SK-N-MC (cell line): Measurements from ENCODE around the gene NDFIP1.

Experiments
- DNase-seq: peaks from one replicate; pipeline ENCODE4 v3.0.0-alpha.2; 2011; ENCODE audit warnings: low read depth, low spot score
- H3K27ac ChIP-seq: fragments of 200-600 bp; sonication (generic); 2 replicates; pipeline ENCODE4 v1.5.1; 2016; ENCODE audit warnings: mixed run types
- H3K36me3 ChIP-seq: fragments of 200-600 bp; sonication (generic); 2 replicates; pipeline ENCODE4 v1.6.1; 2017; ENCODE audit warnings: antibody characterized with exemption, low read length, mixed read lengths; ENCODE audit not compliant: insufficient read depth
- H3K4me3 ChIP-seq: fragments of 200-600 bp; sonication (generic); 2 replicates; pipeline ENCODE4 v1.5.1; 2016
- H3K9ac ChIP-seq: fragments of 200-600 bp; sonication (generic); 2 replicates; pipeline ENCODE4 v1.8.0; 2017; ENCODE audit warnings: mixed run types, mixed read lengths; ENCODE audit not compliant: insufficient read length
- H3K9me3 ChIP-seq: fragments of 200-600 bp; sonication (generic); 2 replicates; pipeline ENCODE4 v1.6.1; 2017; ENCODE audit warnings: low read depth, mild to moderate bottlenecking, antibody characterized with exemption, low read length, moderate library complexity, mixed read lengths
- EZH2 ChIP-seq: fragments of 200-600 bp; sonication (generic); IDR thresholded peaks from one replicate; pipeline ENCODE4 v1.6.1; 2017; ENCODE audit warnings: antibody characterized with exemption
- FOXP2 ChIP-seq: optimal IDR thresholded peaks from 2 replicates; pipeline ENCODE3; 2011; ENCODE audit warnings: mild to moderate bottlenecking, moderate library complexity; ENCODE audit not compliant: insufficient read depth; ENCODE audit errors: extremely low read length, control extremely low read depth
- POLR2AphosphoS5 ChIP-seq: IDR thresholded peaks from 2 replicates; pipeline ENCODE4 v1.6.1; 2012; ENCODE audit warnings: mild to moderate bottlenecking, low read depth, low read length, borderline replicate concordance

The NDFIP1 gene

DNA sequence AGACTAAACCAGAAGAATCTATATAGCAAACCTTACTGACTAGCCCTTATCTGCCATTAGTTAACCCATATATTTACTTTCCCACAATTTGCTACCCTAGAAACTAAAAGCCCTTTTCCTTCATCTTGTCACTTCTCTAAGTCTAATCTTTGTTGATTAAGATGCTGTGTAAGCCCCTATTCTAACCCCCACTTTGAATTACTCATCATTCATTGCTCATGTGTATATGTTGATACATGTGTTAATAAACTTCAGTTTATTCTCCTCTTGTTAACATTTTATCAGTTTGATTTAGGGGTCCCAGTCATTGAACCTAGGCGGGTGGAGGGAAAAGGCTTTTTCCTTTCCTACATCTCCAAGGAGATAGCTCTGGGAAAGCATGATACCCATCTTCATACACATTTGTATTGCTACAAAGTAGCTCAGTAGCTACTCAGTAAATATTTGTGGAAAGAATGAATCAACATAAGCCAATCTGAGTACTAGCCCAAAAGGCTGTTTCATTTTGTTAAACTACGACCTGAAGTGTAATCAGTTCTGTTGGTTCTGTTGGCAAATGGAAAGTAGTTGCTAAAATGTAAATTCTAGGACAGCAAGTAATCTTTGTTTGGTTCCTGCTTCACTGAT, 35.1 kb upstream of the NDFIP1 start:
- Histone ChIP-seq H3K27ac (no peak overlapping the region), H3K36me3 (no peaks in the 10 kb centered on the region), H3K9ac (no peak overlapping the region), H3K4me3 (no peak overlapping the region), H3K9me3 (no peaks in the 10 kb centered on the region)
- no peak for DNase-seq
- TF ChIP-seq EZH2, result no peak
- no peak for TF ChIP-seq FOXP2
- no peak for TF ChIP-seq POLR2AphosphoS5

DNA sequence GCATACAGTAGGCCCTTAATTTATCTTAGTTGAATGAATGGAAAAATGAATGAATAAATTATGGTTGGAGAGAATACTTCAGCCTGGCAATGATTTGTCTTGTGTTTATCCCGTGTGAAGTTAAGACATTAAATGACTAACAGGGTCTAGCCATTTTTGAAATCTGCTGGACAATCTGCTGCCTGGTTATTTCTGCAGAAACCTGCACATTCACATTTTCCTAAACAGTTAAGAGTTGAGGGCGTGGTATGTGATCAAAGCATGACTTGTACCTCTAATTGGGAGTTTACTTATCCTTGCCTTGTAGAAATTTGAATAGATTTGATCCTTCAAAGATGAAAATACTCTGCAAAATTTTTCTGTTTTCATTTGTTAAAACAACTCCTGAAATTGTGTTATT, 34.6 kb upstream of the NDFIP1 start:
- no peak for DNase-seq
- Histone ChIP-seq H3K4me3 (no peak overlapping the region), H3K9me3 (no peaks in the 10 kb centered on the region), H3K9ac (no peak overlapping the region), H3K27ac (no peak overlapping the region), H3K36me3 (no peaks in the 10 kb centered on the region)
- TF ChIP-seq FOXP2 (no peak), POLR2AphosphoS5 (no peak), EZH2 (no peak)

DNA sequence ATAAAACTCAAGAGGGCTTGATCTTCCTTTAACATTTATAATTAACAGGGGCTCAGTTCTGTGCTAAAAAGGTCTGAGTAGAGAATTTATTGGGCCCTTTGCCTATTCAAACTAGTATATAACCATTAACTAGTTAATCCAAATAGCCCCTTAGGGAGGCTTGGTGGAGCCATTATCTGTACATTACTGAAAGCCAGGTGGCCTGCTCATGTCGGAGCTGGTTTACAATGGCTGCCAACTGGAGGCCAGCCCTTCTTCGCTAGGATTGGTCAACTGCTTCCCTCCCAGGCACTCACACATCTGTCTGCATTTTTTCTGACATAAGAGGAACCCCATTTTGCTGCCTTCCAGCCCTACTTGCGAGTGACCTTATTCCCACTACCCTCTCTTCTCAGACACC, 30.4 kb upstream of the NDFIP1 start:
- Histone ChIP-seq H3K9me3 (no peaks in the 10 kb centered on the region), H3K4me3 (no peak overlapping the region), H3K27ac (no peak overlapping the region), H3K36me3 (no peaks in the 10 kb centered on the region), H3K9ac (no peak overlapping the region)
- no peak for DNase-seq
- TF ChIP-seq FOXP2, result no peak
- TF ChIP-seq POLR2AphosphoS5, result no peak
- no peak for TF ChIP-seq EZH2

DNA sequence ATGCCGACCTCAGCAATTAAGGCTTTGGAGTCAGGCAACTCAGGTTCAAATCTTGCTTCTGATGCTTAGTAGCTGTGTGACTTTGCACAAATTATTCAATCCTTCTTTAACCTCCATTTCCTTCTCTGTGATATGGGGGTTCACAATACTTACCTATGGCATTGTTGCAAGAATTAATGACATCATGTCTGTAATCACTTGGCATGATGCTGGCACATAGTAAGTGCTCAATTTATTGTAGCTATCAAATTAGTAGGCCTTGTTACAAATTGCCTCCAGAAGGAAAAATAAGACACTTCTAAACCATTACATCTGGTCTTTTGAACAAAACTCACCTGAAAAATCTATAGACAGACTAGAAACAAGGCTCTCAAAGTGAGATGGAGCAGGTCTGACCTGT, 29.9 kb upstream of the NDFIP1 start:
- no peaks in the 10 kb centered on the region for H3K9me3 ChIP-seq
- H3K36me3 ChIP-seq, result no peaks in the 10 kb centered on the region
- DNase-seq, result no peak
- H3K4me3 ChIP-seq, result no peak overlapping the region
- no peak for TF ChIP-seq FOXP2
- TF ChIP-seq EZH2, result no peak
- no peak for TF ChIP-seq POLR2AphosphoS5
- no peak overlapping the region for H3K27ac ChIP-seq
- H3K9ac ChIP-seq, result no peak overlapping the region

DNA sequence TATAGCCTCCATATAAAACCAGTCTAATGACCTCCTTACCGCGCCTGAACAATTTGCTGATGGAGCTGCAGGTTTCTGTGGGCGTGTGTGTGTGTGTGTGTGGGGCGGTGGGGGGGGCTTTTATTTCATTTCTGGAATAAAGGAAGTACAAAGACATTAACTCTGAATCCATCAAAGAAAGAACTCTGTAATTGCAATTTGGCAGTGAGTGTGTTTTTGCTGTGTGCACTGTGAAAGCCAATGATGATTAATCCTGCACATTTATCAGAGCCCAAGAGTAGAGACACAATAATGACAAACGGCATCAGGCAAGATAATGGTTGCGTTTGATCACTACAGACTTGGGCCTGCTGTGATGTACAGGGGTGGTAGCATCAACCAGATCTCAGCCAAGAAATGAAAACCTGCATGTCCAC, 29.3 kb upstream of the NDFIP1 start:
- no peak overlapping the region for H3K27ac ChIP-seq
- no peaks in the 10 kb centered on the region for H3K36me3 ChIP-seq
- H3K9ac ChIP-seq, result no peak overlapping the region
- H3K4me3 ChIP-seq, result no peak overlapping the region
- no peak for DNase-seq
- TF ChIP-seq FOXP2 (no peak), EZH2 (no peak), POLR2AphosphoS5 (no peak)
- H3K9me3 ChIP-seq, result no peaks in the 10 kb centered on the region

DNA sequence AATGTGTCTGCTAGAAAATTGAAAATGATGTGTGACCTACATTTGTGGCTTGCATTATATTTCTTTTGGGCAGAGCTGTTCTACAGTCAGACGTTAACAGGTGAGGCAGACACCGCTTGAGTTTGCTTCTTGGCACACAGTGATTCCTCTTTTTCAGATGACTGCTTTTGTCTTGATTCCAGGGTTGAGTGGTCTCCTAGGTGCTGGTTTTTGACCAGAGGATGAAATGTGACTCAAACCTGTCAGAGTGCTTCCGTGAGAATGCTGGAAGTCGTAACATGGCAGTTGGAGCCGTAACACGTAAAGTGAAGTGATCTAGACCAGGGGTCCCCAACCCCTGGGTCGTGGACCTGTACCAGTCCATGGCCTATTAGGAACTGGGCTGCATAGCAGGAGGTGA, 28.3 kb upstream of the NDFIP1 start:
- Histone ChIP-seq H3K36me3 (no peaks in the 10 kb centered on the region), H3K9me3 (no peaks in the 10 kb centered on the region), H3K9ac (no peak overlapping the region), H3K27ac (no peak overlapping the region), H3K4me3 (no peak overlapping the region)
- TF ChIP-seq POLR2AphosphoS5, result no peak
- no peak for TF ChIP-seq EZH2
- no peak for TF ChIP-seq FOXP2
- DNase-seq, result no peak

DNA sequence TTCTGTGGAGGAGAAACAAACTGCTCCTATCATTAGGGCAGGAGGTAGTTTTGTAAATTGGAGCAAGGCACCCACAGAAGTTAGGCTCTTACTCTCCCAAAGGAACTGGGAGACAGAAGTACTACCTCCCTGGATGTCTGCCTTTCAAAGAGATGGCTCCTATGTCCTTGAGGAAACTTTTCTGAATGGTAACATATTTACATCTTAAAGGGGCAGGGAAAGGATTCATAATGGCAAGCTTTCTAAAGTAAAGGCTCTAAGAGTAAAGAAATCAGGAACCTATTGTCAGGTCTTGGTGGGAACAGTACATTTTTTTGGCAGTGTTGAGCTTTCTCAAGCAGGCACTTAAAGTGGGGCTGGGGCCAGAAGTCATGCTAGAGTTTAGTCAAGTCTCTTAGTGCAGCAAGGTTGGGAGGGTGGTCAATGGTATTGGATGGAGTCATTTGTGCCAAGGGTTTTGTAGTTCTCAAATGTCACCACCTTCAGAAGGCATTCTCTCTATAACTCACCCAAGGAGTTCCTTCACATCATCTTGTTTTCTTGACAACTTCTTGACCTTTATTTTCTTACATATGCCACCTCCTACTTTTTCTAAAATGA, 26.3 kb upstream of the NDFIP1 start:
- Histone ChIP-seq H3K27ac (no peak overlapping the region), H3K36me3 (no peaks in the 10 kb centered on the region), H3K9ac (no peak overlapping the region), H3K9me3 (no peaks in the 10 kb centered on the region), H3K4me3 (no peak overlapping the region)
- DNase-seq, result no peak
- TF ChIP-seq POLR2AphosphoS5 (no peak), EZH2 (no peak), FOXP2 (no peak)

DNA sequence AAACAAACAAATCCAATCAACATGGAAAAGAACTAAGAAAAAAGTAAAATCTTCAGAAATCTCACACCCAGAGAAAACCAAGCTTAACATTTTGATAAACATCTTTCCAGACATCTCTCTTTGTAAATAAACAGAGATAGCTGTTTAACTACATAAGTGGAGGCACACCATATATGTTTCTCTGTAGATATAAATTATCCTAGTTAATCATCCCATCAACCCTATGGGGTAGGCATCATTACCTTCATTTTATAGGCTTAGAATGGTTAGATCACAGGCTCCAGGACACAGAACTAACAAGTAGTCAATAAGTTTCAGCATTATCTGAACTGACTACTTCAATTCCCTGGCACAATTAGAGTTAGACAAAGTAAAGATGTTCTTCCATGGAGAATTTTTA, 22.4 kb upstream of the NDFIP1 start:
- Histone ChIP-seq H3K9ac (no peak overlapping the region), H3K4me3 (no peak overlapping the region), H3K27ac (no peak overlapping the region), H3K36me3 (no peaks in the 10 kb centered on the region), H3K9me3 (no peaks in the 10 kb centered on the region)
- DNase-seq, result no peak
- TF ChIP-seq EZH2, result no peak
- no peak for TF ChIP-seq FOXP2
- no peak for TF ChIP-seq POLR2AphosphoS5

DNA sequence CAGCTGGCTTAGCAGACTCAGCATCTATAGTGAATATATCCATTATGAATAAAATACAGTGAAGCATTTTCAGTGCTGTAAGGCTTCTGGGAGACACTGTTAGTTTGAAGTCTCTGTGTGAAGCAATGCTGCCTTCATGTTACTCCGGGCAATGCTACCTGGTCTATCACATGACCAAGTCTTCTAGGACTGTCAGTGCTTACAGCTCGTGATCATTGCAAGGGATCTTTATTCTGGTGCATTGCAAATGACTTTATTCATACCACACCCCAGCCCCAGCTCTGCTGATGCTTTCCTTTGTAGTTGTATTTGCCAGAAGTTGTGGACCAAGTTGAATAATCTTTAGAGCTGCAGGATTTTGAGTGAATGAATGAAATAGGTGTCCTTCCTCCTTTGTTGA, 21.9 kb upstream of the NDFIP1 start:
- Histone ChIP-seq H3K4me3 (no peak overlapping the region), H3K27ac (no peak overlapping the region), H3K36me3 (no peaks in the 10 kb centered on the region), H3K9ac (no peak overlapping the region), H3K9me3 (no peaks in the 10 kb centered on the region)
- no peak for DNase-seq
- TF ChIP-seq POLR2AphosphoS5 (no peak), FOXP2 (no peak), EZH2 (no peak)
